Esophagus squamous epithelium (tissue), 5 donors: ENCODE results near the gene ARPC5L. TPM values are rescaled to one million over a fixed set of nuclear protein-coding genes. Genes with fewer than 3 reads are reported as not detected.

Experiments
- DNase-seq: peaks from one replicate; lab custom pipeline; 2025; lab: John Stamatoyannopoulos, UW
- H3K27ac ChIP-seq, 4 donors: fragments of 200-600 bp; sonication (generic); one replicate each; pipeline ENCODE4 v1.5.1; 2016 to 2019; ENCODE audit warnings: mild to moderate bottlenecking in 1 of 4
- H3K27me3 ChIP-seq, 4 donors: fragments of 200-600 bp; sonication (generic); 1 replicate in 3 of 4; 2 replicates in 1 of 4; pipeline versions ENCODE4 v1.5.1 to v1.6.0; 2017 to 2021; ENCODE audit warnings: antibody characterized with exemption in 1 of 4
- H3K36me3 ChIP-seq, 3 donors: fragments of 200-600 bp; sonication (generic); one replicate each; pipeline ENCODE4 v1.5.1; 2016 to 2019
- H3K4me1 ChIP-seq, 3 donors: fragments of 200-600 bp; sonication (generic); one replicate each; pipeline ENCODE4 v1.5.1; 2017 to 2019
- H3K4me3 ChIP-seq, 4 donors: fragments of 200-600 bp; sonication (generic); 1 replicate in 3 of 4; 2 replicates in 1 of 4; pipeline ENCODE4 v1.5.1; 2016 to 2019; ENCODE audit warnings: mild to moderate bottlenecking in 2 of 4, moderate library complexity in 1 of 4
- H3K9me3 ChIP-seq, 3 donors: fragments of 200-600 bp; sonication (generic); one replicate each; pipeline ENCODE4 v1.5.1; 2016 to 2019
- POLR2A ChIP-seq, 4 donors: fragments of 450-650 bp; IDR thresholded peaks; one replicate each; pipeline ENCODE4 v1.6.1; 2017; ENCODE audit warnings: antibody characterized with exemption in 4 of 4, mild to moderate bottlenecking in 4 of 4, moderate library complexity in 3 of 4
- WGBS, 2 donors: methylation state at CpG; one replicate each; pipeline ENCODE4 v1.1.5; 2018; 5-methylcytosine and 5-hydroxymethylcytosine counted together
- intact Hi-C: fragments of 100-400 bp; cut with DNase I; formaldehyde crosslinking; loops from one replicate; pipeline ENCODE4 v1.15.0; 2022
- total RNA-seq, 4 donors: library from RNA; depleted of rRNA; stranded (reverse); fragments of >200 nt; gene quantifications; one replicate each; pipeline ENCODE4 v1.1.0, GENCODE V29; 2016
- TF ChIP-seq, protein P1 (sequence below), 6 experiments: fragments of 450-650 bp in 4 of 6; fragments of 200-600 bp in 2 of 6; sonication (generic) in 2 of 6; IDR thresholded peaks; one replicate each; pipeline ENCODE4 v1.5.1; 2016 to 2019; ENCODE audit warnings: antibody characterized with exemption in 6 of 6, mild to moderate bottlenecking in 4 of 6, moderate library complexity in 4 of 6
- donor health status: DM: yes; HTN: yes; CAD: no.

Gene ARPC5L
- total RNA-seq, 4 donors from 2014 or later = 39.1 to 59.6 (median 45.3) TPM

DNA sequence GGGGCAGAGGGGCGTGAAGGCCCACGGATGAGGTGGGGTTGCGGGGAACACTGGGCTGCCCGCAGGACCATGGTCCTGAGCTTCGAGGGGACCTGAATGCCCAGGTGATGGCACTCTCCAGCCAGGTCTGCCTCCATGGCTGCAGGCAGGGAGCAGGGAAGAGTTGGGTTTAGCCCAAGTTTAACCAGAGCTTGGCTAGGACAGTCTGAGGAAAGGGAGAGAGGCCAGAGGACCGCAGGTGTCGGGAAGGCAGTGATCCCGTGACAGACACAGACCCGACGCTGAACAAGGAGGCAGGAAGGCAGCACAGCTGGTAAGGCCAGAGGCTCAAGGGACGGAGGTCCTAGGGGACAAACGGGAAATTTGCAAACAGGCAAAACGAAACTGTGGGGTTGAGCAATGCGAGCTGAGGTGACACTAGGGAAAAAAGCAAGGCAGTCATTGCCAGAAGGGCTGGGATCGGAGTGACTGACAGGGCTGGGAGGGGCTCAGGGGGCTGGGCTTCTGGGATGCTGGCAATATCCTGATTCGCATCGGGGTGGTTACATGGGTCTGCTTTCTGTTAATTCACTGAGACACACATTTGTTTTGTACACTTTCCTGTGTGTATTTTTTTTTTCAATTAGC lies 25.0 kb downstream of the ARPC5L start:
- Histone ChIP-seq H3K36me3 (peaks cover 19 to 95% (median 45%) of the 10 kb centered on the region in 3 donors), H3K27ac (no peak overlapping the region), H3K4me1 (no peaks in the 10 kb centered on the region), H3K9me3 (no peaks in the 10 kb centered on the region), H3K4me3 (no peak overlapping the region), H3K27me3 (no peaks in the 10 kb centered on the region)
- 71 to 85% methylated on average over 13 to 17 of the region's 17 CpGs for WGBS, 2 donors
- no peak for TF ChIP-seq POLR2A (IDR thresholded peaks at IDR 0.05)
- TF ChIP-seq, protein P1, sequence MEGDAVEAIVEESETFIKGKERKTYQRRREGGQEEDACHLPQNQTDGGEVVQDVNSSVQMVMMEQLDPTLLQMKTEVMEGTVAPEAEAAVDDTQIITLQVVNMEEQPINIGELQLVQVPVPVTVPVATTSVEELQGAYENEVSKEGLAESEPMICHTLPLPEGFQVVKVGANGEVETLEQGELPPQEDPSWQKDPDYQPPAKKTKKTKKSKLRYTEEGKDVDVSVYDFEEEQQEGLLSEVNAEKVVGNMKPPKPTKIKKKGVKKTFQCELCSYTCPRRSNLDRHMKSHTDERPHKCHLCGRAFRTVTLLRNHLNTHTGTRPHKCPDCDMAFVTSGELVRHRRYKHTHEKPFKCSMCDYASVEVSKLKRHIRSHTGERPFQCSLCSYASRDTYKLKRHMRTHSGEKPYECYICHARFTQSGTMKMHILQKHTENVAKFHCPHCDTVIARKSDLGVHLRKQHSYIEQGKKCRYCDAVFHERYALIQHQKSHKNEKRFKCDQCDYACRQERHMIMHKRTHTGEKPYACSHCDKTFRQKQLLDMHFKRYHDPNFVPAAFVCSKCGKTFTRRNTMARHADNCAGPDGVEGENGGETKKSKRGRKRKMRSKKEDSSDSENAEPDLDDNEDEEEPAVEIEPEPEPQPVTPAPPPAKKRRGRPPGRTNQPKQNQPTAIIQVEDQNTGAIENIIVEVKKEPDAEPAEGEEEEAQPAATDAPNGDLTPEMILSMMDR (IDR thresholded peaks at IDR 0.05) = no peak
- intact Hi-C loops = no loop called here
- no peak for DNase-seq

DNA sequence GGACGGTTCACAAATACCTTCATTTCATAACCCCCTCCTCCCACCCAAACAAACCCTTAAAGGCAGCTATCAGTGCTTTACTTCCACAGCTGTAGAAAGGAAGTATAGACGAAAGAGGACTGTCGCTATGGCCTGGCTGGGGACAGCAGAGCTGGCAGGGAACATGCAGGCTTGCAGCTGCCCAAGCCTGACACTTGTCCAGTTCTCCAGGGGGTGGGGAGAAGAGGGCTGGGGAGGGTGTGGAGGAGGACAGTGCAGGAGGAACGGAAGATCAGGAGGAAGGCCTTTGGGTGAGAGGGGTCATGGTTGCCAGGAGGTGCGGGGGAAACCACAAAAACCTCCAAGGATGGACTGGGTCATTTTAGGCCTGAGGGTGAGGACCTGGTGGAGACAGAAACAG lies 25.9 kb downstream of the ARPC5L start:
- Histone ChIP-seq H3K4me3 (no peak overlapping the region), H3K27ac (no peak overlapping the region), H3K4me1 (no peaks in the 10 kb centered on the region), H3K36me3 (peaks cover 16 to 95% (median 45%) of the 10 kb centered on the region in 3 donors), H3K27me3 (no peaks in the 10 kb centered on the region), H3K9me3 (no peaks in the 10 kb centered on the region)
- intact Hi-C loops = no loop called here
- no peak for TF ChIP-seq POLR2A (IDR thresholded peaks at IDR 0.05)
- TF ChIP-seq, protein P1 (IDR thresholded peaks at IDR 0.05) = no peak
- WGBS, 2 donors = 84 to 87% methylated on average over 5 of the region's 5 CpGs
- DNase-seq = no peak

DNA sequence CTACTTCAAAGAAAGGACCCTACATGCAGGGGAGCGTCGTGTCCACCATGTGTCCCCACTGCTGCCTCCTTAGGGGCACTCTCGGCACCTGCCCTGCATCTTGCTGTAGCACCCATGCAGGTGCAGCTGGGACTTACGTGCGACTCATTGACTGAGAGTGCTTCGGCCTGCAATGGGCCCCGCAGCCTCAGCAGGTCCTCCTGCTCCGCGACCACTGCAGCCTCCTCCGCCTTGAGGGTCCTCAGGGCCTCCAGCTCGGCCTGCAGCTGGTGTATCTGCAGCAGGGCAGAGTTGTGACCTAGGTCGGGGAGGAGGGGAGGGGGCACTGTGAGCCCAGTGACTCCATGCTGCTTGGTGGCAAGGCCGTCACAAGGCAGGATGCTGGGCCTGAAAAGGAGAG lies 27.1 kb downstream of the ARPC5L start:
- Histone ChIP-seq H3K27me3 (no peaks in the 10 kb centered on the region), H3K27ac (no peak overlapping the region), H3K36me3 (peaks cover 16 to 100% (median 54%) of the 10 kb centered on the region in 3 donors), H3K9me3 (no peaks in the 10 kb centered on the region), H3K4me3 (no peak overlapping the region), H3K4me1 (no peaks in the 10 kb centered on the region)
- TF ChIP-seq, protein P1 (IDR thresholded peaks at IDR 0.05) = no peak
- TF ChIP-seq POLR2A (IDR thresholded peaks at IDR 0.05) = no peak
- no peak for DNase-seq
- intact Hi-C loops = no loop called here
- 97 to 98% methylated on average over 7 to 10 of the region's 13 CpGs for WGBS, 2 donors

DNA sequence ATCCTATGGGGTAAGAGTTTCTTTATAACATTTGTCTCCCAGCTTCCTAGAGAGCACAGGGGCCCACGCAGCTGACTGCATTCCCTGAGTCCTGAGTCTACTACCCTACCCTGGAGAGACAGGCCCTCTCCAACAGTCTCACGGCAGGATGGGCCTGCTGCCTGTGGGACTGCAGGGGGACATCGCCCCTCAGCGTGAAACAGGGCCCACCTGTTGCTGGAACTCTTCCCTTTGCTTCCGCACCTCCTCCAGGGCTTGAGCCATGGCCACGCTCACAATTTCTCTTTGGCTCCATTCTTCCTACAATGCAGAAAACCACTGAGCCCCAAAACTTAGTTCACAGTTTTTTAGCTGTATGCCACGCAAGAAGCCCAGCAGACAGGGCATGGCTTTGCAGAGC lies 28.2 kb downstream of the ARPC5L start:
- Histone ChIP-seq H3K4me1 (no peaks in the 10 kb centered on the region), H3K4me3 (no peak overlapping the region), H3K27ac (no peak overlapping the region), H3K9me3 (no peaks in the 10 kb centered on the region), H3K36me3 (peaks cover 16 to 95% (median 54%) of the 10 kb centered on the region in 3 donors), H3K27me3 (no peaks in the 10 kb centered on the region)
- no peak for DNase-seq
- WGBS, 2 donors = 95 to 96% methylated on average over 4 of the region's 7 CpGs
- TF ChIP-seq, protein P1 (IDR thresholded peaks at IDR 0.05) = no peak
- intact Hi-C loops = no loop called here

DNA sequence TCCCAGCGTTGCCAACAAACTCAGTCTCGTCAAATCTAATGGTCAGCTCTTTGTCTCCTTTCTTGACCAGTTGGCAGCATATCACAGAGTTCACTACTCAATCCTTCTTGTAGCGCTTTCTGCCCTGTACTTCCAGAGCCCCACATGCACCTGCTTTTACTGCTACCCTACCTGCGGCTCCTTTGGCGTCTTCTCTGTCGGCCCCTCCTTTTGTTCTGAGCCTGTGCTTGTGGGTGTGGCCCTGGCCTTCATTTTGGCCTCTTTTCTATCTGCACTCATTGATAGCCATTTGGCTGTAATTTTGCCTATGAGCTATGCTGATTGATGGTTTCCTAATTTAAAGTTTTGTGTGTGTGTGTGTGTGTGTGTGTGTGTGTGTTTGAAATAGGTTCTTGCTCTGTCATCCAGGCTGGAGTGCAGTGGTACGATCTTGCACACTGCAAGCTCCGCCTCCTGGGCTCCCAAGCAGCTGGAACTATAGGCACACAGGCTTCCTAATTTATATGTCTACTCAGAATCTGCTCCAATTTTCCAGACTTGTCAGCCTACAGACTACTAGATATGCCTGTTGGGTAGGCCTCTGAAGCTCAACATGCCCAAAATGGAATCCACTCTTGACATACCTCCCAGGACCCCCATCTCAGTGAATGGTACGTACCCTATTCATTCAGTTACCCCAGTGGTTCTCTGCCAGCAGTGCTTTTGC lies 32.3 kb downstream of the ARPC5L start:
- no peak for DNase-seq
- no peaks in the 10 kb centered on the region for H3K27me3 ChIP-seq
- no peaks in the 10 kb centered on the region for H3K9me3 ChIP-seq
- intact Hi-C loops = no loop called here
- no peaks in the 10 kb centered on the region for H3K4me1 ChIP-seq
- TF ChIP-seq POLR2A (IDR thresholded peaks at IDR 0.05) = no peak
- TF ChIP-seq, protein P1 (IDR thresholded peaks at IDR 0.05) = no peak
- H3K4me3 ChIP-seq = no peak overlapping the region
- H3K36me3 ChIP-seq = peaks cover 3 to 93% (median 39%) of the 10 kb centered on the region in 3 donors
- H3K27ac ChIP-seq = no peak overlapping the region
- 81 to 87% methylated on average over 9 of the region's 9 CpGs for WGBS, 2 donors
